Stimulated activated CD4-positive, alpha-beta T cell treated with anti-CD3 and anti-CD28 coated beads, Interleukin-4, amount 100 ng/mL, for 48 hours (primary cell): ENCODE measurements around the gene SNN.

Experiments used
- DNase-seq, 2 donors: peaks; one replicate each; pipeline ENCODE4 v3.0.0-alpha.2; 2020; ENCODE audit warnings: low read depth in 2 of 2

SNN gene

GRCh38 chr16:11677959-11678881 is 10.0 kb downstream of the SNN start:
- DNase-seq, result no peak

- no peak for DNase-seq
These were observed 11.0 kb downstream of the SNN start for GRCh38 chr16:11679250-11679649.

- DNase-seq, result no peak
These were observed 12.0 kb downstream of the SNN start for GRCh38 chr16:11679941-11680911.

- no peak for DNase-seq
These were observed 13.3 kb downstream of the SNN start for GRCh38 chr16:11681556-11681955.

GRCh38 chr16:11681976-11682654 is 13.9 kb downstream of the SNN start:
- no peak for DNase-seq

GRCh38 chr16:11682655-11683096 is 14.4 kb downstream of the SNN start:
- DNase-seq, result no peak

- DNase-seq, result no peak
These were observed 14.9 kb downstream of the SNN start for GRCh38 chr16:11683145-11683544.

- no peak for DNase-seq
These were observed 16.2 kb downstream of the SNN start for GRCh38 chr16:11684231-11685025.

GRCh38 chr16:11685844-11686618 is 17.8 kb downstream of the SNN start:
- no peak for DNase-seq

GRCh38 chr16:11686713-11687380 is 18.6 kb downstream of the SNN start:
- no peak for DNase-seq

- DNase-seq, result no peak
These were observed 19.6 kb downstream of the SNN start for GRCh38 chr16:11687601-11688519.

- DNase-seq, result no peak
These were observed 20.2 kb downstream of the SNN start for GRCh38 chr16:11688520-11688886.

GRCh38 chr16:11689031-11689840 is 21.0 kb downstream of the SNN start:
- DNase-seq, result no peak

- DNase-seq, result no peak
These were observed 23.0 kb downstream of the SNN start for GRCh38 chr16:11691235-11691634.

- no peak for DNase-seq
These were observed 23.5 kb downstream of the SNN start for GRCh38 chr16:11691771-11692170.

GRCh38 chr16:11692171-11692570 is 23.9 kb downstream of the SNN start:
- DNase-seq, result no peak

- DNase-seq, result no peak
These were observed 24.4 kb downstream of the SNN start for GRCh38 chr16:11692651-11693050.
